Liver (tissue), 9 donors: ENCODE results near the gene HNRNPR. TPM values are rescaled to one million over a fixed set of nuclear protein-coding genes. Genes with fewer than 3 reads are reported as not detected.

ENCODE experiments used
- DNase-seq: peaks from one replicate; pipeline ENCODE4 v3.0.0-alpha.2; 2017; ENCODE audit warnings: low spot score
- H3K27ac ChIP-seq, 2 donors: one replicate each; pipeline ENCODE4 v1.7.0; 2013; ENCODE audit warnings: inconsistent platforms in 2 of 2, low read length in 2 of 2, control low read depth in 1 of 2, low read depth in 1 of 2, mild to moderate bottlenecking in 1 of 2
- H3K27me3 ChIP-seq, 4 donors: one replicate each; pipeline versions ENCODE4 v1.6.1 to v1.7.0; 2013; ENCODE audit warnings: low read length in 3 of 4, inconsistent platforms in 1 of 4, mild to moderate bottlenecking in 1 of 4, moderate library complexity in 1 of 4; ENCODE audit not compliant: control insufficient read depth in 4 of 4, insufficient read depth in 4 of 4
- H3K36me3 ChIP-seq, 4 donors: one replicate each; pipeline versions ENCODE4 v1.6.1 to v1.7.0; 2013; ENCODE audit warnings: low read length in 3 of 4, mild to moderate bottlenecking in 3 of 4, low read depth in 1 of 4, moderate library complexity in 1 of 4; ENCODE audit not compliant: control insufficient read depth in 4 of 4, insufficient read depth in 3 of 4
- H3K4me1 ChIP-seq, 4 donors: one replicate each; pipeline versions ENCODE4 v1.6.1 to v1.7.0; 2013; ENCODE audit warnings: low read length in 3 of 4, mild to moderate bottlenecking in 3 of 4, moderate library complexity in 1 of 4; ENCODE audit not compliant: control insufficient read depth in 4 of 4, insufficient read depth in 4 of 4
- H3K4me3 ChIP-seq, 3 donors: one replicate each; pipeline versions ENCODE4 v1.6.1 to v1.7.0; 2013; ENCODE audit warnings: low read length in 3 of 3, control low read depth in 1 of 3, low read depth in 1 of 3, mild to moderate bottlenecking in 1 of 3
- H3K9ac ChIP-seq, 2 donors: one replicate each; pipeline ENCODE4 v1.7.0; 2013; ENCODE audit warnings: low read length in 2 of 2, mild to moderate bottlenecking in 2 of 2, moderate library complexity in 2 of 2, control low read depth in 1 of 2, low read depth in 1 of 2
- H3K9me3 ChIP-seq, 4 donors: one replicate each; pipeline versions ENCODE4 v1.6.1 to v1.7.0; 2013; ENCODE audit warnings: low read length in 3 of 4; ENCODE audit not compliant: control insufficient read depth in 4 of 4
- ATF3 ChIP-seq: IDR thresholded peaks from 2 replicates; pipeline ENCODE4 v1.6.1; 2016; ENCODE audit warnings: antibody characterized with exemption
- CTCF ChIP-seq: fragments of 150-350 bp; IDR thresholded peaks from 2 replicates; pipeline ENCODE4 v1.5.1; 2017; ENCODE audit warnings: improper control_type of control experiment, low read depth, low read length; ENCODE audit not compliant: missing input control
- EGR1 ChIP-seq, 2 donors: IDR thresholded peaks; 2 replicates each; pipeline ENCODE4 v1.6.1; 2016 to 2018; ENCODE audit warnings: antibody characterized with exemption in 2 of 2, low read depth in 2 of 2
- FOXA1 ChIP-seq: IDR thresholded peaks from 2 replicates; pipeline ENCODE4 v1.6.1; 2016; ENCODE audit warnings: antibody characterized with exemption
- FOXA2 ChIP-seq: IDR thresholded peaks from 2 replicates; pipeline ENCODE4 v1.6.1; 2016; ENCODE audit warnings: antibody characterized with exemption
- GABPA ChIP-seq, 2 donors: IDR thresholded peaks in 1 of 2; conservative IDR thresholded peaks in 1 of 2; 2 replicates each; pipeline ENCODE4 v1.6.1; 2016; ENCODE audit warnings: antibody characterized with exemption in 2 of 2, mild to moderate bottlenecking in 1 of 2, moderate library complexity in 1 of 2
- HNF4A ChIP-seq, 2 donors: conservative IDR thresholded peaks; 2 replicates each; pipeline ENCODE4 v1.6.1; 2016; ENCODE audit warnings: antibody characterized with exemption in 2 of 2, mild to moderate bottlenecking in 2 of 2
- HNF4G ChIP-seq: IDR thresholded peaks from 2 replicates; pipeline ENCODE4 v1.6.1; 2016; ENCODE audit warnings: antibody characterized with exemption
- JUND ChIP-seq, 2 donors: IDR thresholded peaks; 2 replicates each; pipeline ENCODE4 v1.6.1; 2016; ENCODE audit warnings: antibody characterized with exemption in 2 of 2
- MAX ChIP-seq: IDR thresholded peaks from 2 replicates; pipeline ENCODE4 v1.6.1; 2016; ENCODE audit warnings: antibody characterized with exemption
- NR2F2 ChIP-seq: IDR thresholded peaks from 2 replicates; pipeline ENCODE4 v1.6.1; 2016; ENCODE audit warnings: antibody characterized with exemption
- RAD21 ChIP-seq, 2 donors: IDR thresholded peaks; 2 replicates each; pipeline ENCODE4 v1.6.1; 2016; ENCODE audit warnings: antibody characterized with exemption in 2 of 2, mild to moderate bottlenecking in 2 of 2
- REST ChIP-seq: IDR thresholded peaks from 2 replicates; pipeline ENCODE4 v1.6.1; 2016; ENCODE audit warnings: antibody characterized with exemption, mild to moderate bottlenecking
- RXRA ChIP-seq, 2 donors: IDR thresholded peaks; 2 replicates each; pipeline ENCODE4 v1.6.1; 2017 to 2018; ENCODE audit warnings: antibody characterized with exemption in 2 of 2, mild to moderate bottlenecking in 1 of 2
- SP1 ChIP-seq: IDR thresholded peaks from 2 replicates; pipeline ENCODE4 v1.6.1; 2018; ENCODE audit warnings: antibody characterized with exemption, mild to moderate bottlenecking
- TAF1 ChIP-seq: conservative IDR thresholded peaks from 2 replicates; pipeline ENCODE4 v1.6.1; 2016; ENCODE audit warnings: antibody characterized with exemption, mild to moderate bottlenecking
- YY1 ChIP-seq: IDR thresholded peaks from 2 replicates; pipeline ENCODE4 v1.6.1; 2016; ENCODE audit warnings: antibody characterized with exemption, mild to moderate bottlenecking
- ZBTB33 ChIP-seq: IDR thresholded peaks from 2 replicates; pipeline ENCODE4 v1.6.1; 2016; ENCODE audit warnings: antibody characterized with exemption
- WGBS: extraction: QIAGEN DNeasy Blood & Tissue Kit; methylation state at CpG from one replicate; pipeline ENCODE4 v1.1.7; 2013; 5-methylcytosine and 5-hydroxymethylcytosine counted together
- polyA plus RNA-seq, 2 donors: library from polyadenylated mRNA; stranded (reverse) in 1 of 2; unstranded in 1 of 2; fragments of 200-250 nt in 1 of 2; fragments of >200 nt in 1 of 2; fragmentation: Nextera tagmentation in 1 of 2; extraction: Ambion mirVana in 1 of 2; gene quantifications; one replicate each; pipeline versions ENCODE4 v1.2.1 to v1.2.3, GENCODE V29; 2013 to 2015
- total RNA-seq, 2 donors: library from RNA; depleted of rRNA; stranded (reverse); fragments of >200 nt; gene quantifications; one replicate each; pipeline ENCODE4 v1.2.3, GENCODE V29; 2014
- donor health status: healthy.
- donor health status: healthy.
- donor health status: healthy.
- donor health status: healthy.
- donor health status: healthy.

HNRNPR gene
- total and polyA plus RNA-seq, 4 donors = 31.2 to 57.0 (median 38.4) TPM

- H3K4me3 ChIP-seq = peak overlapping the region in 1 of 3 donors; percentile 5
- no peak for DNase-seq
- H3K4me1 ChIP-seq = peaks cover 8 to 46% (median 39%) of the 10 kb centered on the region in 4 donors
- H3K9ac ChIP-seq = peak overlapping the region in 1 of 2 donors; percentile 32
- H3K27ac ChIP-seq = peak overlapping the region; percentile 32 to 70
- H3K9me3 ChIP-seq = no peaks in the 10 kb centered on the region
- no peaks in the 10 kb centered on the region for H3K27me3 ChIP-seq
- TF ChIP-seq YY1 (peak; percentile 45), EGR1 (IDR thresholded peaks at IDR 0.05; ENCODE audit: low read depth in 2 of 2) (no peak), HNF4A (conservative IDR thresholded peaks at IDR 0.05) (peak; percentile 12 to 45), ZBTB33 (no peak), JUND (IDR thresholded peaks at IDR 0.05) (no peak), MAX (no peak), HNF4G (no peak), NR2F2 (no peak), RXRA (IDR thresholded peaks at IDR 0.05) (peak; percentile 14 to 50), REST (no peak), GABPA (IDR thresholded peaks at IDR 0.05 in 1 of 2, conservative IDR thresholded peaks at IDR 0.05 in 1 of 2) (no peak), FOXA1 (no peak), SP1 (peak; percentile 58), ATF3 (no peak), TAF1 (no peak), RAD21 (IDR thresholded peaks at IDR 0.05) (peak in 1 of 2 donors; percentile 25), CTCF (no peak), FOXA2 (no peak)
- peaks cover 0 to 6% (median 3%) of the 10 kb centered on the region in 4 donors for H3K36me3 ChIP-seq
- WGBS = 64% methylated on average over 4 of the region's 4 CpGs
These were observed 60.1 kb downstream of the HNRNPR start for GRCh38 chr1:23283667-23284602.
